ENCODE measurements around the gene HOXD9.

Gene HOXD9

GRCh38 chr2:176122683-176123410 lies at the start of gene HOXD9:
TSS of gene HOXD9 (plus strand) at chr2:176122719. CDS start at chr2:176122769, 50 bp downstream.
- no peak for DNase-seq

DNA sequence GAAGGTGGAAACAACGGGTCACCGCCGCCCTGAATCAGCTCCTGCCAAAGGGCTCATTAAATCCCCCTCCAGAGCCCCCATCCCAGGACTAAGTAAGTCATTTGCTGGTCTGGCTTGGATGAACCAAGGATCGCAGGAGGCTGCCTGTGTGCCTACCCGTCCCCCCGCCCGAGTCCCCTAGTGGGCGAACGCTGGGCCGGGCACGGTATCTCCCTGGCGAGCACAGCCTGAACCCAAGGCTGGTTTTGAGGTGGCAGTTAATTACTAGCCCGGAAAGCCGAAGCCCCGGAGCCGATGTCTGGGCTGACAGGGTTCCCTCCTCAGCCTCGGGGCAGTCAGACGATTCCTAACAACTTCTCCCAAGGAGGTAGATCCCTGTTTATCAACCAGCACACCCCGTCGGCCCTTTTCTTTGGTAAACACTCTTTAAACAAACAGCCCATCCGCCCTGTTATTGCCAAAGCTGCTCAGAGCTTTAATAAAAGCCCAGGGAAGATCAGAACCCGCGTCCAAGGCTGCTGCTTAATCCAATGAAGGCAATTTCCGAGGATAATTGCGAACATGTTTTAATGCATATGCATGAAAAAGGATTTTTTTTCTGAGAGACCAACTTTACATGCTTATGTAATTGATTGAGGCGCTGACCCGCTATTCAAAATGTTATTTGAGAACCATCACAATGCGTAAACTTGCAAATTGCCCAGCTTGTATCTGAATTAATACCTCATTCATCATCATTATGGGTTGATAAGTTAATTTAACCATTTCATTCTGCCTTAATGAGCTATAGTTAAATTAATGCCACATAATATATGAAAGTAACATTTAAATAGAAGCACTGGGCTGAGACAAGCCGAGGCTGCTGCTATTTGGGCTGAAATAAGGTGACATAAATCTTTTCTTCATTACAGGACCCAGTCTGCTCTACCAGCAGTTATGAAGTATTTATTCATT lies 49.3 kb upstream of the HOXD9 start:
- DNase-seq: no peak

GRCh38 chr2:176074919-176075425 lies 47.5 kb upstream of the HOXD9 start:
- DNase-seq: no peak

- no peak for DNase-seq
Observed at GRCh38 chr2:176075481-176075880, 47.0 kb upstream of the HOXD9 start.

DNA sequence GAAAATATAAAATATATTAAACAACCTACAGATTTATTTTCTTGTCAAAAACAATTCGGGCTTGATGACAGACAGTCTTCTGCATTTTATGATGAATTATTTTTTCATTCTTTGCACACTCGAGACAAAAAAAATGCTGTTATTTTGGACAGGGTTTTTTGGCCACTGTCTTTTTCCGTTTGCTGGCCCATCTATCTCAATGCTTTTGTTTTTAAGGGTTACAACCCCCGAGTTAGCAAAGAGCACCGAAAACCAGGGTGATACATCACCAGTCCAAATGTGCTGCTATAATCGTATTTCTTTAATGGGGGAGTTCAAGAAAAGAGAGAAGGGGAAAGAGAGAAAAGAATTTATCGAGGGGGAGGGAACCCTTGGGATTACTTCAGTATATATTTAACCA lies 46.5 kb upstream of the HOXD9 start:
- DNase-seq: no peak

GRCh38 chr2:176076796-176077195 lies 45.7 kb upstream of the HOXD9 start:
- DNase-seq: no peak

DNA sequence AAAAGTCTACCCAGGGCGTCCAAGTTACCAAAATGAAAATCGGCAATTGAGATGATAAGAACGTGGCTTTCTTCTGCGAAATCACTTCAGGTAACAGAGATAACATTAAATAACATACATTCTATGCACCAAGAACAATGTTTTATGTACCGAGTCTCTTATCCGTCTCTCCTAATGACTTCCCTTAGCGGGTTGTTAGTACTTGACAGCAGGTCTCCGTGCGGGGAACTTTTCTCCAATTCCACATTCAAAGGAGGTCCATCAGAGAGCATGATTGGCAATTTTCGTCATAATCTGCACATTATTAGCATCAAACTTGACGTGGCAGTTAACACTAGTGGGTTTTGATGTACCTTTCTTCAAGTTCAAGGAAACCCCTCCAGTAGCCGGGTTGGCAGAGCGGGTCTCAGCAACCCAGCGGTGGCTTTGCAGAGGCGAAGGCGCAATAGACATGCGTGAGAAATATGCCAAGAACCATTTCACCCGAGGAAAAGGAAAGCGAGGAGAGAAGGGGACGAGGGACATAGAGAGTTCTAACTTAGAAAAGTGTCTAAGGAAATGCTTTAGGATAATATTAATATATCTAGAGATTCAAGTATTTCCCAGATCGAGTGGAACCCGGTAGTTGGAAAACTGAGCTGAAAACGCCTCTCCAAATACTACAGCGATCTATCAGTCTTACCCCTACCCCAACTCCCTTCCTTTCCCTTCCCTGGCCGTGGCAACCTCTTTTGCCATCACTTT lies 43.8 kb upstream of the HOXD9 start:
- DNase-seq: no peak

GRCh38 chr2:176079285-176079830 lies 43.2 kb upstream of the HOXD9 start:
- no peak for DNase-seq

GRCh38 chr2:176079831-176080539 lies 42.5 kb upstream of the HOXD9 start:
- no peak for DNase-seq

DNA sequence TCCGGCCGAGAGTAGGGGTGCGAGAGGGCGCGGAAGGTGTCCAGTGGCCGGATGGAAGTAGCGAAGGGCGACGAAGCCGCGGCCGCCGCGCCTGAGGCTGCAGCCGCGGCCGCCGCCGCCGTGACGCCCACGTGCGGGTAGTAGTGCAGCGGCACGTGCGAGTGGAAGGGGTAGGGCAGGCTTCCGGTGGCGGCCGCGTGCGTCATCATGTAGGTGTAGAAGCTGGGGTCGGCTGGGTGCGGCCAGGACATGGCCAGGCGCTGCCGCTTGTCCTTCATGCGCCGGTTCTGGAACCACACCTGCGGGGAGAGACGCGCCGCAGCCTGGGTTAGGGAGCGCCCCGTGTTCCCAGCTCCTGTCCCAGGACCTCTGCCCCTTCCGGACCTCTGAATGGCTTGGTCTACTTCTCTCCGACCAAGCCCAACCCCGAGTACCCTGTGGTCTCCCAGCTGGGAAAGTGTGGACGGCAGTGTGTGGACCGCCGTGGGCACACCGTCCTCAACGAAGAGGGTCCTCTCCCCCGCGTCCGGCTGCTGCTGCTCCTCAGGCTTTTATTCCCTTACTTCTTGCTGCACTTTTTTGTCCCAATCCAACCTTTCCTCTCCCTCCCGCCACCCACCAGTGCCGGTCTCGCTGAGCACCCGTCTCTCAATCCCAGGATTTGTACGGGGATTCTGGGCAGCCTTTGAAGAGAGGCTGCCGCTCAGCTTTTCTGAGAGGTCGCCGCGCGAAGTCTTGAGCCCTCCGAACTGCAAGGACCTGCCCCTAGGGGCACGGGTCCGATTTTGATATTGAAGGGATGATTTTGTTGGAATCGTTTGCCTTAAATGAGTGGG lies 41.8 kb upstream of the HOXD9 start:
- no peak for DNase-seq

GRCh38 chr2:176081376-176081836 lies 41.1 kb upstream of the HOXD9 start:
- DNase-seq: no peak

DNA sequence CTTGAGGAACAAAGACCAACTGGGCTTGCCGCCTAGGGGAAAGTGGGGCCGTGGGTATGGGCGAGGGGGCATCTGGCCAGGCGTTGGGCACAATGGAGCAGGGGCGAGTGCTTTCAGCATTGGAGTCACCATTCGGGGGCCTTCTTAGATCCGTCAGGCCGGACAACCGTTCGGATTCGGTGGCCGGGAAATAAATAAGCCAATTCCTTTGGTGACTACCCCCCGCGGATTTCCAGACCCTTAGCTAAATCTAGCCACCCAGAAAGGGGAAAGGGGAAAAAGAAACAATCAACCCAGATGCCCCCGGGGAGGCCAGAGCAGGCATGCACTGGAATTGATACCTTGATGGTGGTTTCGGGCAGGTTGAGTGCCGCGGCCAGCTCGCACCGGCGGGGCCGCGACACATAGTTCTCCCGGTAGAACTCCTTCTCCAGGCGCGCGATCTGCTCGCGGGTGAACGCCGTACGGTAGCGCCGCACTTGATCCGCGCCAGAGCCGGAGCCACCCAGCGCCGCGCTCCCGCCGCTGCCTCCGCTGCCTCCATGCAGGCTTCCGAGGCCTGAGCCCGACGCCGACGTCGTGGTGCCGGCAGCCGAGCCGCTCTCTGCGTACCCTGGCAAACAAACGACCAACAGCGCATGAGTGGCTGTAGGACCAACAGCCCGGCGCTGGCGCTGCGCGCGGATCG lies 40.5 kb upstream of the HOXD9 start:
- no peak for DNase-seq

GRCh38 chr2:176082525-176082823 lies 40.0 kb upstream of the HOXD9 start:
- DNase-seq: no peak

- DNase-seq: no peak
Observed at GRCh38 chr2:176082824-176083751, 39.4 kb upstream of the HOXD9 start.

GRCh38 chr2:176083796-176084261 lies 38.7 kb upstream of the HOXD9 start, which contains the start of gene EVX2:
TSS of gene EVX2 (minus strand) at chr2:176083962. CDS start at chr2:176083776, 186 bp downstream.
- DNase-seq: no peak

GRCh38 chr2:176084611-176085119 lies 37.9 kb upstream of the HOXD9 start:
- DNase-seq: no peak

DNA sequence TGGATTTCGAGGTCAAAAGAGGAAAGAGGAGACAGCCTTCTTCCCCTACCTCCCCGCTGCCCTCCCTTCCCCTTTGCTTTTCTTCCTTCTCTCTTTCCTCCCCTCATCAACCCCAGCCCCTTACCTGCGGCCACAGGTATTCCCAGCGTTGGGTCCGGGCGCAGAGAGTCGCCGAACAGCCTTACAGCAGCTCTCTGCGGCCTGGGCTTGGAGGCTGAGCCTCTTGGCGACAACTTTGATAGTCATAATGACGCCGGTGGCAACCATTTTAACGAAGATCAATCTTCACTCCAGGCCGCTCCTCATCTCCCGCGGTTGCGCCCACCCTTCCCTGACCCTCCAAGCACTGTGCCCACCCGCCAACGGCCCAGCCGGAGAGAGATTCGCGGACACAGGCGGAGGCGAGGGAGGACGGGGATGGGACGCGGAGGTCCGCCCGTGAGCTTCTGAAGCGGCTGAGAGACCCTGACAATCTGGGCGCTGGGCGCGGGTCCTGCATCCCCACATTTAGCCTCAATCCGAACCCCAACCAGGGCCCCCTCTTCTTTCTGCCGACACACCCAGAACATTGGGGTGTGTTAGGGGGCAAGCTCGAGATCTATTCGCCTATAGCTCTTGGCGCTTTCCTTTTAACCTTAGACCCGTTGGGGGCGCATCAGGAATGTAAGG lies 37.3 kb upstream of the HOXD9 start:
- no peak for DNase-seq

All from NCI-H2029 treated with DMSO at 0.1 percent for 48 hours (cell line).